Osteoblast (primary cell): ENCODE results near the gene DNAJB6. TPM values are rescaled to one million over a fixed set of nuclear protein-coding genes. Genes with fewer than 3 reads are reported as not detected.

Experiments
- DNase-seq: peaks from one replicate; pipeline ENCODE4 v3.0.0; 2011; ENCODE audit warnings: low spot score, mixed read lengths; ENCODE audit not compliant: insufficient read length; ENCODE audit errors: missing footprints
- H2AFZ ChIP-seq: 2 replicates; pipeline ENCODE4 v1.6.0; 2011; ENCODE audit warnings: mild to moderate bottlenecking, low read length
- H3K27ac ChIP-seq: 2 replicates; pipeline ENCODE4 v1.5.1; 2011; ENCODE audit warnings: mild to moderate bottlenecking, low read depth, low read length, moderate library complexity
- H3K27me3 ChIP-seq: 2 replicates; pipeline ENCODE4 v1.6.0; 2012; ENCODE audit warnings: mild to moderate bottlenecking, control low read depth, inconsistent platforms, low read length, moderate library complexity; ENCODE audit not compliant: insufficient read depth
- H3K36me3 ChIP-seq: 2 replicates; pipeline ENCODE4 v1.5.1; 2011; ENCODE audit warnings: mild to moderate bottlenecking, low read length, control low read depth, moderate library complexity; ENCODE audit not compliant: insufficient read depth
- H3K4me1 ChIP-seq: 2 replicates; pipeline ENCODE4 v1.5.1; 2011; ENCODE audit warnings: mild to moderate bottlenecking, low read length, control low read depth, moderate library complexity; ENCODE audit not compliant: insufficient read depth
- H3K4me2 ChIP-seq: 2 replicates; pipeline ENCODE4 v1.6.0; 2011; ENCODE audit warnings: mild to moderate bottlenecking, low read length; ENCODE audit not compliant: insufficient read depth
- H3K4me3 ChIP-seq: fragments of 200-600 bp; sonication (generic); 3 replicates; pipeline ENCODE4 v1.5.1; 2012; ENCODE audit warnings: mild to moderate bottlenecking, low read length, inconsistent platforms; ENCODE audit not compliant: insufficient read depth
- H3K79me2 ChIP-seq: 2 replicates; pipeline ENCODE4 v1.6.0; 2012; ENCODE audit warnings: mild to moderate bottlenecking, low read length, control low read depth, inconsistent platforms; ENCODE audit not compliant: insufficient read depth
- H3K9me3 ChIP-seq: 2 replicates; pipeline ENCODE4 v1.5.1; 2011; ENCODE audit warnings: low read depth, low read length, control low read depth
- H4K20me1 ChIP-seq: 2 replicates; pipeline ENCODE4 v1.6.0; 2012; ENCODE audit warnings: mild to moderate bottlenecking, low read length, control low read depth; ENCODE audit not compliant: insufficient read depth
- total RNA-seq: library from RNA; depleted of rRNA; stranded (reverse); fragments of >200 nt; gene quantifications from 2 replicates; pipeline ENCODE4 v1.2.3, GENCODE V29; 2012
- TF ChIP-seq, protein P1 (sequence below): IDR thresholded peaks from 2 replicates; pipeline ENCODE4 v1.5.1; 2011; ENCODE audit warnings: mild to moderate bottlenecking, low read depth, low read length, moderate library complexity; ENCODE audit errors: extremely low read depth

Gene DNAJB6
- total RNA-seq, 1 donor, result 84.7 TPM

DNA sequence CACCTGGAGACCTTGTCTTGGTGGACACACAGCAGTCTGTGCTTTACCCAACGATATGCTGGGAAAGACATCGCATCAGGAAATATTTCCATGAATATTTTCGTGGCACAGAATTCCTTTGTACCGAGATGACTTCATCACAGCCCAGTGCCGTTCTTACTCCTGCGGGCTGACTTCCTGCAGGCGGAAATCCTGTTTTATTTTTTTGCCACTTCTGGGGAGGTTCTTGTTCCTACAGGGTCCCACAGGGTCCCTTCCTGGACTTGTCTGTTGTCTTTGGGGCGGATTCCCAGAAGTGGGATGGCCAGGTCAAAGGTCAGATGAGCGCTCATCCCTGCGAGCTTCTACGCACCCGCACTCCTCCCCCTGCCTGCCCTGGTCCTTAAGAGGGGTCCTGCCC, 86.5 kb downstream of the DNAJB6 start:
- Histone ChIP-seq H3K27ac (no peak overlapping the region), H3K27me3 (no peaks in the 10 kb centered on the region), H3K4me2 (peak overlapping the region; percentile 45)

DNA sequence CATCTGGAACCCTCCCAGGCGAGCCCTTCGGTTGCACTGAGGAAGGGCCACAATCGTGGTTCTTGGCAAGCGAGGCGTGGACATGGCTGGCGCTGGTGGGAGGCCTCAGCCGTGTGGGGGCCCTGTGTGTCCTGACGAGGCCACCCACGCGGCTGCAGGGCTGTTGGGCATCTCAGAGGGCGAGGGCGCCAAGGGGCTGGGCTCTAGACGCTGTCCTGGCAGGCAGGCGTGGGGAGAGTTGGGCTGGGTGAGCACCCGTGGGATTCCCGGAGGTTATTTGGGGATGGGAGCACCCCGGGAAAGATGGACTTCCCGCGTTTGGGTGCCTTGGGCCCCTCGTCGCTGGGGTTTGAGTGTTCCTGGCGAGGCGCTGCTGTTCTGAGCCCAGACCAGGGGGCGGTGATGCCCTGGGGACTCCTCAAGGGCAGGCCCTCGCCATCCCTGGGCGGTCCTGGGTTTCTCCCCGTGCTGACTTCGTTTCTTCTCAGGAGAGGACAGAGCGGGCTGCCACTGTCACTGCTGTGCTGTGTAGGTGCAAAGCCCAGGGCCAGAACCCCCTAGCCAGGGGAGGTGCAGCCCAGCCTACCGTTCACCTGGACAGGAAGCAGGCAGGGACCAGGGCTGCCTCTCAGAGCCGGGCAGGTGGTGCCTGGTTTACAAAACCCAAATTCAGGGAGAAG, 87.2 kb downstream of the DNAJB6 start:
- Histone ChIP-seq H3K9me3 (no peaks in the 10 kb centered on the region), H3K4me3 (no peak overlapping the region), H3K27me3 (no peaks in the 10 kb centered on the region), H3K27ac (no peak overlapping the region), H2AFZ (no peak overlapping the region), H3K79me2 (no peaks in the 10 kb centered on the region), H3K4me2 (peak overlapping the region; percentile 45), H3K4me1 (no peaks in the 10 kb centered on the region), H4K20me1 (no peaks in the 10 kb centered on the region), H3K36me3 (no peaks in the 10 kb centered on the region)
- TF ChIP-seq, protein P1, sequence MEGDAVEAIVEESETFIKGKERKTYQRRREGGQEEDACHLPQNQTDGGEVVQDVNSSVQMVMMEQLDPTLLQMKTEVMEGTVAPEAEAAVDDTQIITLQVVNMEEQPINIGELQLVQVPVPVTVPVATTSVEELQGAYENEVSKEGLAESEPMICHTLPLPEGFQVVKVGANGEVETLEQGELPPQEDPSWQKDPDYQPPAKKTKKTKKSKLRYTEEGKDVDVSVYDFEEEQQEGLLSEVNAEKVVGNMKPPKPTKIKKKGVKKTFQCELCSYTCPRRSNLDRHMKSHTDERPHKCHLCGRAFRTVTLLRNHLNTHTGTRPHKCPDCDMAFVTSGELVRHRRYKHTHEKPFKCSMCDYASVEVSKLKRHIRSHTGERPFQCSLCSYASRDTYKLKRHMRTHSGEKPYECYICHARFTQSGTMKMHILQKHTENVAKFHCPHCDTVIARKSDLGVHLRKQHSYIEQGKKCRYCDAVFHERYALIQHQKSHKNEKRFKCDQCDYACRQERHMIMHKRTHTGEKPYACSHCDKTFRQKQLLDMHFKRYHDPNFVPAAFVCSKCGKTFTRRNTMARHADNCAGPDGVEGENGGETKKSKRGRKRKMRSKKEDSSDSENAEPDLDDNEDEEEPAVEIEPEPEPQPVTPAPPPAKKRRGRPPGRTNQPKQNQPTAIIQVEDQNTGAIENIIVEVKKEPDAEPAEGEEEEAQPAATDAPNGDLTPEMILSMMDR, result no peak
- DNase-seq, result no peak

More for the DNA sequence above, 86.5 kb downstream of the DNAJB6 start:
- Histone ChIP-seq H4K20me1 (no peaks in the 10 kb centered on the region), H3K36me3 (no peaks in the 10 kb centered on the region), H2AFZ (peak overlapping the region; percentile 37), H3K9me3 (no peaks in the 10 kb centered on the region), H3K4me3 (no peak overlapping the region), H3K4me1 (no peaks in the 10 kb centered on the region), H3K79me2 (no peaks in the 10 kb centered on the region)
- TF ChIP-seq, protein P1, result no peak
- DNase-seq, result no peak

DNA sequence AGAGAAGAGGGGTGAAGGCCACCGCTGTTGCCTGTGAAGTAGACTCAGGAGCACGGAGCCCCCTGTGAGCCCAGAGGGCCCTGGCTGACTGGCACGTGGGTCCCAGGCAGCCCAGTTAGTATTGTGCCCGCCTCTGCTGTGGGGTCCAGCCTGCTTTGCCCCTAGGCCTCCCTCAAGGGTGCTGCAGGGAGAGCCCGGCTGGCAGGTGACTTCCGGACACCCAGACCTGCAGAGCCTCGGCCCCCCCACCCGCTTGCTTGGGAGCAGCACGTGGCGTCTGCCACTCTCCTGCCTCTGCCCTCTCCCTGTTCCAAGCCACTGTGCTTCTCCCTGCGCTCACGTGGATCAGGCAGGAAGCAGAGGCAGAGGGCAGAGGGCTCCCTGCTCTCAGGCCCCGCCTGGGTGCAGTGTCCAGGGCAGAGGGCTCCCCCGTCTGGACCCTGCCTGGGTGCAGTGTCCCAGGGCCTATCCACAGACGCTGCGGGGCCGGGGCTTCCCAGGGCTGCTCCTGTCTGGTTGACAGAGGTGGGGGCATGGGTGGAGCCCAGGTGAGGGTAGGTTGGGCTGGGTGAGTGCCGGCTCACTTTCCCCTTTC, 88.4 kb downstream of the DNAJB6 start:
- Histone ChIP-seq H3K27ac (no peak overlapping the region), H3K36me3 (no peaks in the 10 kb centered on the region), H4K20me1 (no peaks in the 10 kb centered on the region), H3K79me2 (no peaks in the 10 kb centered on the region), H3K27me3 (no peaks in the 10 kb centered on the region), H2AFZ (no peak overlapping the region), H3K9me3 (no peaks in the 10 kb centered on the region), H3K4me3 (no peak overlapping the region), H3K4me1 (no peaks in the 10 kb centered on the region), H3K4me2 (no peak overlapping the region)
- TF ChIP-seq, protein P1, result no peak
- no peak for DNase-seq

DNA sequence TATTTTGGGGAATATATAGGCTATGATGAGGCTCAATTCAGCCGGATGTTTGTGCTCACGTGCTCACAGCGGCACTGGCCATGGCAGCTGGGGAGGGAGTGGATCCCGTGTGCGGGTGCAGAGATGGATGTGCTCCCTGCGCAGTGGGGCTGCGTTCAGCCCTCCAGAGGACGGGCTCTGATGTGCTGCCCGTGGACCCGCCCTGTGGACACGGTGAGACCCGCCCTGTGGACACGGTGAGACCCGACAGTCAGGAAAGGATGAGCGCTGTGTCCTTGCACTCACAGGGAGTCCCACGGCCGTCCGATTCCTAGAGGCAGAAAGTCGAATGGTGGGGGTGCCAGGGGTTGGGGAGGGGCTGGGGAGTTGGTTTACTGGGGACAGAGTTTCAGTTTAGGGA, 89.0 kb downstream of the DNAJB6 start:
- H3K79me2 ChIP-seq, result no peaks in the 10 kb centered on the region
- no peak overlapping the region for H3K27ac ChIP-seq
- no peak overlapping the region for H3K4me2 ChIP-seq
- TF ChIP-seq, protein P1, result no peak
- no peaks in the 10 kb centered on the region for H3K27me3 ChIP-seq
- H2AFZ ChIP-seq, result no peak overlapping the region
- no peak overlapping the region for H3K4me3 ChIP-seq
- no peaks in the 10 kb centered on the region for H3K4me1 ChIP-seq
- no peaks in the 10 kb centered on the region for H3K9me3 ChIP-seq
- no peaks in the 10 kb centered on the region for H4K20me1 ChIP-seq
- no peaks in the 10 kb centered on the region for H3K36me3 ChIP-seq
- no peak for DNase-seq
